GM23338 (cell line): ENCODE results near the gene FBXO28. TPM values are rescaled to one million over a fixed set of nuclear protein-coding genes. Genes with fewer than 3 reads are reported as not detected.
A peak's percentile ranks its signal among the peaks of the same experiment; 100 is the strongest.

Source experiments
- ATAC-seq: fragments of 200-7000 bp; cut with Tn5 transposase; 3 replicates; pipeline ENCODE4 v1.9.1; 2020
- DNase-seq: peaks from one replicate; pipeline ENCODE4 v3.0.0-alpha.2; 2015; ENCODE audit warnings: low spot score
- H2AFZ ChIP-seq: fragments of 200-600 bp; sonication (generic); 2 replicates; pipeline ENCODE4 v1.8.0; 2016; ENCODE audit warnings: antibody characterized with exemption, mild to moderate bottlenecking, moderate library complexity
- H3F3A ChIP-seq: fragments of 200-600 bp; sonication (generic); replicated peaks from 2 replicates; pipeline ENCODE4 v1.8.0; 2017; ENCODE audit warnings: antibody characterized with exemption, mixed run types, low read depth
- H3K27ac ChIP-seq: fragments of 200-600 bp; sonication (generic); 2 replicates; pipeline ENCODE4 v1.6.1; 2016; ENCODE audit warnings: low read depth
- H3K27me3 ChIP-seq: fragments of 200-600 bp; sonication (generic); 2 replicates; pipeline ENCODE4 v1.8.0; 2016; ENCODE audit warnings: mild to moderate bottlenecking, mixed run types, moderate library complexity; ENCODE audit not compliant: insufficient read depth
- H3K36me3 ChIP-seq: fragments of 200-600 bp; sonication (generic); 2 replicates; pipeline ENCODE4 v1.8.0; 2016; ENCODE audit warnings: mild to moderate bottlenecking; ENCODE audit not compliant: insufficient read depth
- H3K4me1 ChIP-seq: fragments of 200-600 bp; sonication (generic); 2 replicates; pipeline ENCODE4 v1.8.0; 2016; ENCODE audit warnings: mild to moderate bottlenecking, moderate library complexity; ENCODE audit not compliant: insufficient read depth
- H3K4me2 ChIP-seq: fragments of 200-600 bp; sonication (generic); 2 replicates; pipeline ENCODE4 v1.7.1; 2017; ENCODE audit warnings: mixed run types
- H3K4me3 ChIP-seq: fragments of 200-600 bp; sonication (generic); 2 replicates; pipeline ENCODE4 v1.6.1; 2016; ENCODE audit warnings: mixed run types
- H3K79me2 ChIP-seq: fragments of 200-600 bp; sonication (generic); replicated peaks from 2 replicates; pipeline ENCODE4 v1.8.0; 2017; ENCODE audit warnings: mild to moderate bottlenecking; ENCODE audit not compliant: insufficient read depth
- H3K9me2 ChIP-seq: fragments of 200-600 bp; sonication (generic); 2 replicates; pipeline ENCODE4 v1.8.0; 2017; ENCODE audit not compliant: insufficient read depth
- H4K20me1 ChIP-seq: fragments of 200-600 bp; sonication (generic); replicated peaks from 2 replicates; pipeline ENCODE4 v1.8.0; 2017; ENCODE audit warnings: mild to moderate bottlenecking; ENCODE audit not compliant: insufficient read depth
- H3K27ac Mint-ChIP-seq: 2 replicates; pipeline ENCODE4 v1.8.0; 2020; ENCODE audit warnings: inconsistent platforms, mild to moderate bottlenecking, moderate library complexity, mixed read lengths
- H3K27me3 Mint-ChIP-seq: 3 replicates; pipeline ENCODE4 v1.8.0; 2022; ENCODE audit warnings: low read depth, mild to moderate bottlenecking, moderate library complexity, mixed read lengths, inconsistent platforms; ENCODE audit not compliant: insufficient read depth, poor library complexity
- H3K36me3 Mint-ChIP-seq: 3 replicates; pipeline ENCODE4 v1.8.0; 2021; ENCODE audit warnings: low read depth, mild to moderate bottlenecking, inconsistent platforms, moderate library complexity, mixed read lengths
- H3K4me1 Mint-ChIP-seq: 3 replicates; pipeline ENCODE4 v1.8.0; 2020; ENCODE audit warnings: mild to moderate bottlenecking, inconsistent platforms, mixed read lengths
- H3K4me3 Mint-ChIP-seq: 3 replicates; pipeline ENCODE4 v1.8.0; 2021; ENCODE audit warnings: moderate library complexity, mild to moderate bottlenecking, inconsistent platforms, mixed read lengths
- H3K9me3 Mint-ChIP-seq: 3 replicates; pipeline ENCODE4 v1.8.0; 2020; ENCODE audit warnings: moderate library complexity, mild to moderate bottlenecking, inconsistent platforms, mixed read lengths
- CREB1 ChIP-seq: fragments of 250-450 bp; sonication (Bioruptor Pico); IDR thresholded peaks from 2 replicates; pipeline ENCODE4 v1.5.0; 2020; ENCODE audit warnings: low read depth, mild to moderate bottlenecking, moderate library complexity
- CTCF ChIP-seq, 2 experiments: fragments of 200-600 bp in 1 of 2; sonication (generic) in 1 of 2; conservative IDR thresholded peaks; 2 replicates each; pipeline versions ENCODE4 v1.5.1 to v1.6.1; 2016 to 2017; ENCODE audit warnings: antibody characterized with exemption in 2 of 2, low read depth in 2 of 2, mild to moderate bottlenecking in 2 of 2, moderate library complexity in 1 of 2
- ETS1 ChIP-seq: IDR thresholded peaks from 2 replicates; pipeline ENCODE4 v1.6.1; 2016; ENCODE audit warnings: antibody characterized with exemption
- EZH2 ChIP-seq: fragments of 200-600 bp; sonication (generic); IDR thresholded peaks from one replicate; pipeline ENCODE4 v1.8.0; 2017; ENCODE audit warnings: antibody characterized with exemption, mild to moderate bottlenecking, low read depth; ENCODE audit not compliant: unreplicated experiment
- EZH2phosphoT487 ChIP-seq: fragments of 200-600 bp; sonication (generic); IDR thresholded peaks from one replicate; pipeline ENCODE4 v1.8.1; 2018; ENCODE audit warnings: antibody characterized with exemption; ENCODE audit not compliant: unreplicated experiment
- JUNB ChIP-seq: IDR thresholded peaks from one replicate; pipeline ENCODE4 v1.6.1; 2016; ENCODE audit warnings: antibody characterized with exemption; ENCODE audit not compliant: unreplicated experiment
- NANOG ChIP-seq: IDR thresholded peaks from 2 replicates; pipeline ENCODE4 v1.6.1; 2016; ENCODE audit warnings: antibody characterized with exemption, borderline replicate concordance
- POLR2AphosphoS5 ChIP-seq: IDR thresholded peaks from 2 replicates; pipeline ENCODE4 v1.6.1; 2016; ENCODE audit warnings: antibody characterized with exemption, low read depth
- REST ChIP-seq: IDR thresholded peaks from one replicate; pipeline ENCODE4 v1.6.1; 2018; ENCODE audit warnings: antibody characterized with exemption; ENCODE audit not compliant: unreplicated experiment
- STAT1 ChIP-seq: IDR thresholded peaks from one replicate; pipeline ENCODE4 v1.6.1; 2016; ENCODE audit warnings: antibody characterized with exemption; ENCODE audit not compliant: unreplicated experiment
- ZNF114 ChIP-seq: fragments of 250-450 bp; sonication (Bioruptor Pico); IDR thresholded peaks from 2 replicates; pipeline ENCODE4 v1.5.0; 2020; ENCODE audit warnings: mild to moderate bottlenecking, moderate library complexity
- ZNF331 ChIP-seq: fragments of 250-450 bp; sonication (Bioruptor Pico); IDR thresholded peaks from 2 replicates; pipeline ENCODE4 v1.5.0; 2020; ENCODE audit warnings: low read depth, mild to moderate bottlenecking, moderate library complexity
- ZNF462 ChIP-seq: fragments of 250-450 bp; sonication (Bioruptor Pico); IDR thresholded peaks from 2 replicates; pipeline ENCODE4 v1.5.0; 2020; ENCODE audit warnings: mild to moderate bottlenecking, moderate library complexity
- polyA plus RNA-seq: library from polyadenylated mRNA; unstranded; fragments of >200 nt; fragmentation: Nextera tagmentation; extraction: Ambion mirVana; gene quantifications from 2 replicates; pipeline ENCODE4 v1.2.1, GENCODE V29; 2016
- total RNA-seq: library from RNA; depleted of rRNA; stranded (reverse); fragments of >200 nt; shearing (Covaris generic); gene quantifications from 2 replicates; pipeline ENCODE4 v1.2.3, GENCODE V29; 2014

Gene FBXO28
- total and polyA plus RNA-seq, 2 experiments from 2014 or later = 16.9 to 45.2 TPM

GRCh38 chr1:224159541-224159940 is 45.6 kb downstream of the FBXO28 start (continued):
- no peak for TF ChIP-seq REST
- TF ChIP-seq JUNB = no peak
- TF ChIP-seq STAT1 = no peak
- no peak for TF ChIP-seq ZNF114 (CRISPR knock-in tag)
- TF ChIP-seq NANOG = no peak
- TF ChIP-seq EZH2 = no peak
- TF ChIP-seq ETS1 = no peak
- TF ChIP-seq ZNF331 (CRISPR knock-in tag) = no peak
- TF ChIP-seq POLR2AphosphoS5 = no peak
- TF ChIP-seq CREB1 (CRISPR knock-in tag) = no peak

- Histone ChIP-seq H2AFZ (no peak overlapping the region), H3K27ac (no peak overlapping the region), H3K36me3 (peaks cover 18% of the 10 kb centered on the region; the same call in 1 of the 2 replicates)
- TF ChIP-seq JUNB (no peak), CTCF (conservative IDR thresholded peaks at IDR 0.05; ENCODE audit: low read depth in 2 of 2) (no peak), STAT1 (no peak), ZNF331 (CRISPR knock-in tag) (no peak), EZH2phosphoT487 (no peak), EZH2 (no peak), ZNF462 (CRISPR knock-in tag) (no peak), ZNF114 (CRISPR knock-in tag) (no peak)
Observed at GRCh38 chr1:224160171-224160682, 46.3 kb downstream of the FBXO28 start.

More at GRCh38 chr1:224160171-224160682, 46.3 kb downstream of the FBXO28 start:
- peak overlapping the region; percentile 19; the same call in 1 of the 2 replicates for H3K27ac Mint-ChIP-seq
- peaks cover 43% of the 10 kb centered on the region for H3K36me3 Mint-ChIP-seq
- peaks cover 2% of the 10 kb centered on the region for H3K27me3 Mint-ChIP-seq
- H3K79me2 ChIP-seq = no peaks in the 10 kb centered on the region
- no peaks in the 10 kb centered on the region for H3K9me2 ChIP-seq
- ATAC-seq = no peak
- no peak overlapping the region for H3K4me3 Mint-ChIP-seq
- no peaks in the 10 kb centered on the region for H3K9me3 Mint-ChIP-seq
- peaks cover 8% of the 10 kb centered on the region for H3K4me1 ChIP-seq
- no peak overlapping the region for H3K4me2 ChIP-seq
- H3K4me1 Mint-ChIP-seq = peaks cover 24% of the 10 kb centered on the region
- H3K4me3 ChIP-seq = no peak overlapping the region
- peaks cover 16% of the 10 kb centered on the region for H3F3A ChIP-seq
- no peak for DNase-seq
- H4K20me1 ChIP-seq = no peaks in the 10 kb centered on the region
- no peaks in the 10 kb centered on the region for H3K27me3 ChIP-seq
